DND-41 (cell line): ENCODE results near the gene FAM187B.

Experiments used
- CTCF ChIP-seq: IDR thresholded peaks from 2 replicates; pipeline ENCODE4 v1.5.1; 2012; ENCODE audit warnings: borderline replicate concordance, low read length, moderate library complexity, mild to moderate bottlenecking; ENCODE audit not compliant: poor library complexity, severe bottlenecking; ENCODE audit errors: extremely low read depth
- EZH2 ChIP-seq: IDR thresholded peaks from 3 replicates; pipeline ENCODE4 v1.6.1; 2012; ENCODE audit warnings: borderline replicate concordance, low read depth, mild to moderate bottlenecking, moderate library complexity, low read length, inconsistent platforms; ENCODE audit not compliant: severe bottlenecking

- TF ChIP-seq CTCF: no peak
- no peak for TF ChIP-seq EZH2
These were observed 50.9 kb downstream of the FAM187B start for GRCh38 chr19:35177377-35178274.
